AG10803 (cell line): ENCODE measurements around the gene SNX25.
"Not testable (repeated sequence)": the region's sequence is repeated elsewhere in the genome, so short reads cannot be mapped to it uniquely, and the experiment has no call there.

Experiments
- DNase-seq: peaks from one replicate; pipeline ENCODE4 v3.0.0; 2010; ENCODE audit warnings: low read depth
- H3K4me3 ChIP-seq: 2 replicates; pipeline ENCODE4 v1.5.1; 2011; ENCODE audit warnings: mild to moderate bottlenecking, low read length, control low read depth
- TF ChIP-seq, protein P1 (sequence below): conservative IDR thresholded peaks from 2 replicates; pipeline ENCODE4 v1.5.1; 2011; ENCODE audit warnings: mild to moderate bottlenecking, low read length, control low read depth, inconsistent platforms

SNX25 gene

DNA sequence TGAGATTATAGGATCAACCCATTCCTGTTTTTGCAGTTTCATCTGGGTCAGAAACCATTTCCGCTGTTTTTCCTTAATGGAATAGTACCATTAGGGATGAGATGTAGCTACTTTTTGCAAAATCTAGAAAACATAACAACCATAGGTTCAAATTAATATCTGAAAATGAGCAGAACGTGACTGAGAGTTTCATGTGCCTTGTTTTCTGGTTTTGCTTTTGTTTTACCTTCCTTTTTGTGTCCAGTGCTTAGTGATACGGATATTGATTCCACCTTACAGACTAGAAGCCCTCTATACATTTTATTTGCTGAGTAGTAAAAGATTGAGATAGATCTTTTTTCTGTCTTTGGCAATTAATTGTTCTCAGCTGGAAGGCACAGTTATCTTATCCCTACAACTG is 46.5 kb downstream of the SNX25 start:
- no peak for DNase-seq
- TF ChIP-seq, protein P1, sequence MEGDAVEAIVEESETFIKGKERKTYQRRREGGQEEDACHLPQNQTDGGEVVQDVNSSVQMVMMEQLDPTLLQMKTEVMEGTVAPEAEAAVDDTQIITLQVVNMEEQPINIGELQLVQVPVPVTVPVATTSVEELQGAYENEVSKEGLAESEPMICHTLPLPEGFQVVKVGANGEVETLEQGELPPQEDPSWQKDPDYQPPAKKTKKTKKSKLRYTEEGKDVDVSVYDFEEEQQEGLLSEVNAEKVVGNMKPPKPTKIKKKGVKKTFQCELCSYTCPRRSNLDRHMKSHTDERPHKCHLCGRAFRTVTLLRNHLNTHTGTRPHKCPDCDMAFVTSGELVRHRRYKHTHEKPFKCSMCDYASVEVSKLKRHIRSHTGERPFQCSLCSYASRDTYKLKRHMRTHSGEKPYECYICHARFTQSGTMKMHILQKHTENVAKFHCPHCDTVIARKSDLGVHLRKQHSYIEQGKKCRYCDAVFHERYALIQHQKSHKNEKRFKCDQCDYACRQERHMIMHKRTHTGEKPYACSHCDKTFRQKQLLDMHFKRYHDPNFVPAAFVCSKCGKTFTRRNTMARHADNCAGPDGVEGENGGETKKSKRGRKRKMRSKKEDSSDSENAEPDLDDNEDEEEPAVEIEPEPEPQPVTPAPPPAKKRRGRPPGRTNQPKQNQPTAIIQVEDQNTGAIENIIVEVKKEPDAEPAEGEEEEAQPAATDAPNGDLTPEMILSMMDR, result no peak
- no peak overlapping the region for H3K4me3 ChIP-seq

DNA sequence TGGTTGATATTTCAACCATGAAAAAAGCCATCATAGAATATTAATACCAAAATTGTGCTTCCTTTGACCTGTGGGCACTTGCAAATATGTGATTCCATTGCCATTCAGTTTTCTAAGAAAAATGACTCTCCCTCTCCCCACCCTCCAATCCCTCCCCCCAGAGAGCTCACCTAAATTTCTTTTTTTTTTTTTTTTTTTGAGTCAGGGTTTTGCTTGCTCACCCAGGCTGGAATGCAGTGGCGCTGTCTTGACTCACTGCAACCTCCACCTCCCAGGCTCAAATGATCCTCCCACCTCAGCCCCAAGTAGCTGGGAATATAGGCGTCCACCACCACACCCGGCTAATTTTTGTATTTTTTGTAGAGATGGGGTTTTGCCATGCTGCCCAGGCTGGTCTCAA is 47.0 kb downstream of the SNX25 start:
- TF ChIP-seq, protein P1, result no peak
- peak; percentile 53 for DNase-seq
- no peak overlapping the region for H3K4me3 ChIP-seq

DNA sequence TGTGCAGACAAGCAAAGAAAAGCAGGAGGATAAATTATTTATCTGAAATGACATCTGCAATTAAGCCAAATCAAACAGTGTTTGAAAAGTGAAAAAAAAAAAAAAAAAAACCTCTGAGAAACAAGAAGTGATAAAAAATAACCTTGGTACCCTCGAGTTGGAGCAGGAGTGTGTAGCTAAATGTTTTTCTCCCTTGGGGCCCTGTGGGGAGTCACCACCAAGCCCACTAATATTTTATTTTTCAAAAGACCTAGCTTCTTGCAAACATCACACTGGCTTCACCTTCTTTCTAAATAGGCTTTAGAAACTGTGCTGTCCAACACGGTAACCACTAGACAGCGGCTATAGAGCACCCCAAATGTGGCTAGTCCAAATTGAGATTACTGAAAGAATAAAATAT is 47.7 kb downstream of the SNX25 start:
- TF ChIP-seq, protein P1, result no peak
- no peak overlapping the region for H3K4me3 ChIP-seq
- DNase-seq, result no peak

DNA sequence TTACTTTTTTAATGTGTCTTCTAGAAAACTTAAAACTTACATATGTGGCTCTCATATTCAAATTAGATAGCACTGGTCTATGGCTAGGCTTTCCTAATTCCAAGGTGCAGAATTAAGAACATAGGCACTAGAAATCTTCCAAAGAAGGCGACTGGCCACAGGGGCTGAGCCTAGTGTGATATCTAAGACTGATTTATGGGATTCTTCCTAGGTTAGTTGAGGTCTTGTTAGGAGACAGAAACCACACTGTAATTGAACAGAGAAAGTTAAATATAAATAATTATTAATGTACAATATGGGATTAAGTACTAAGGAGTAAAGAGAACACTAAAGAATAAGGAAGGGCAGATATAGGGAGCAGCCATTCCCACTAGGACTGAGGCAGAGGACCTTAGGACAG is 48.3 kb downstream of the SNX25 start:
- no peak for DNase-seq
- no peak overlapping the region for H3K4me3 ChIP-seq
- TF ChIP-seq, protein P1, result no peak

DNA sequence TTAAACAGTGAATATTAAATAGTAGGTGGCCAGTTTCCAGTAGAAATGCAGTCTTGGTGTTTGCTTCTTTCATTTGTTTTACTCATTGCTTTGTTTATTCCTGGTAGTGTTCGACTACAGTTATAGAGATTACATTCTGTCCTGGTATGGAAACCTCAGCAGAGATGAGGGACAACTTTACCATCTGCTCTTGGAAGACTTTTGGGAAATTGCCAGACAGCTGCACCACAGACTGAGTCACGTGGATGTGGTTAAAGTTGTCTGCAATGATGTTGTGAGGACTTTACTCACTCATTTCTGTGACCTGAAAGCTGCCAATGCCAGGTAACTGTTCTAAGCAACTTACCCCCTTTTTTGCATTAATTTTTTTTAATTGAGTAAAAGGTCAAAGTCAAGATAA is 49.3 kb downstream of the SNX25 start:
- peak; percentile 81 for DNase-seq

DNA sequence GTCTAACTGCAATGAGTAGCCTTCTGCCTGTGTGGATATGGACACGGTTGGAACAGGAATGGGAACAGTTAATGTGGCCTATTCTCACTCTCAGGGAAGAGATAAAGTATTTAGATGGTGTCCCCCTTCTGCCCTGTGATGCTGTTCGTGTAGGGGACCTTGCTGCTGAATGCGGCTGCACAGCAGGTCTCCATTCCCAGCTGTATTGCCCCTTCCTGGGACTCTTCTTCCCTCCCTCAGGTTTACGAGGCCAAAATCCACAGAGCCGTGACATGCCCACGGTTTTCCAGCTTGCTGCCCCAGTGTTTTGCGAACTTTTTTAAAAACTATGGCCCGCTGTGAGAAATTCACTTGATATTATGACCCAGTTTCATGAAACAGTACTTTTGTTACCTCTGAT is 50.3 kb downstream of the SNX25 start:
- no peak overlapping the region for H3K4me3 ChIP-seq
- DNase-seq, result no peak
- TF ChIP-seq, protein P1, result no peak

More for the DNA sequence above, 49.3 kb downstream of the SNX25 start:
- H3K4me3 ChIP-seq, result not testable (repeated sequence)

DNA sequence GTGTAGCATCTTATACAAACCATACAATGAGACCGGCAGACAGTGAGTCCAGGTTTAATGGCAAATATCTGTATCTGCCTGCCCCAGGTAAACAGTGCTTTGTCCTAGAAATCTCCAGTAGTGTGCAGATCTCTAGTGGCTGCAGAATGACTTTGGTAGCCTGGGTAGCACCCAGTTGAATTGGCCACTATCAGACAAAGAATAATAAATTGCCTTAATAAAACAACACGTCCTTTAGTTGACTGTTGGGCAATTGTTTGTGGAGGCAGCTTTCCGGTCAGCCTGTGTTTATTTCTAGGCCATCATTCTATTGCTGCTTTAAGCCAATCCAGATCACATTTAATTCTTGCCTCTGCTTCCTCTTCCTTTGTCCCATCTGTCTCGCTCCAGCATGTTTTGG is 52.5 kb downstream of the SNX25 start:
- DNase-seq, result no peak
- TF ChIP-seq, protein P1, result no peak
- H3K4me3 ChIP-seq, result no peak overlapping the region

DNA sequence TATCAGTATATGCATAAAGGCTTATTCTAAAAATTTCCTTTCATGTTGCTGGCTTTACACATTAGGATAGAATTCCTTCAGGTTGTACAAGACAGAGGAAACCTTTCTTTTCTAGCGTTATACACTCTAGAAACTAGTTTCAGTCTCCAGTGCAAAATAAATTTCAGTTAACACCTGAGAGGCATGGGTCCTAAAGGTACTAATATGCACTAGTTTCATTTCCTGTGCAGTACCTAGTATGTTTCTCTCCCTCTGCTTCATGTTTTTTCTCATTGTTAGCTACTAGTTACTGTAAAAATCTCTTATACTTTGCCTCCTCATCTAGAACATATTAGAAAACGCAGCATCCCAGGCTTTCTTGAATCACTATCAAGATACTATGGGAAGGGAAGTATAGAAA is 54.0 kb downstream of the SNX25 start:
- DNase-seq, result no peak
- TF ChIP-seq, protein P1, result no peak
- H3K4me3 ChIP-seq, result no peak overlapping the region
